ENCODE measurements around the gene SRGN. TPM values are rescaled to one million over a fixed set of nuclear protein-coding genes. Genes with fewer than 3 reads are reported as not detected.

The SRGN gene
- total and polyA plus RNA-seq, 2 of the 8 experiments (the other 6 are each of a cell fraction or from before 2014, with no cell fraction given): 0.06 TPM; not detected in 1

DNA sequence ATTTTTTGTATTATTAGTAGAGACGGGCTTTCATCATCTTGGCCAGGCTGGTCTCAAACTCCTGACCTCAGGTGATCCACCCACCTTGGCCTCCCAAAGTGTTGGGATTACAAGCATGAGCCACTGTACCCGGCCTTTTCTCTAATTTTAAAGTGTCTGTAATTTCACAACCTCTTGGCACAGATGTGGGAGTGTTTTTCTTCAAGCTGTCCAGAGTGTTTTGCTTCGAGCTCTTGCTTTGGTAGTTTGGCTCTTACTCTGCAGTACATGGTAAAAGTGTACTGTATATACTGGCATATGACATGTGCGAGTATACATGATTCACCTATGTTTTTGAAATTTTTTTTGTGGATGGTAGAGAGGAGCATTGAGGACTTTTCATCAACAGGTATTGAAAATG is 9.8 kb downstream of the SRGN start (continued):
- TF ChIP-seq SAP30 (IDR thresholded peaks at IDR 0.05; ENCODE audit: insufficient read depth, insufficient replicate concordance, low read length) (no peak), ZNF274 (IDR thresholded peaks at IDR 0.05; ENCODE audit: borderline replicate concordance, extremely low read depth, low read length) (no peak), JUN (IDR thresholded peaks at IDR 0.05; ENCODE audit: low read depth, low read length) (no peak), CHD1 (IDR thresholded peaks at IDR 0.05; ENCODE audit: low read depth, low read length) (no peak)
